H9 (cell line): ENCODE measurements around the gene RETSAT. TPM values are rescaled to one million over a fixed set of nuclear protein-coding genes. Genes with fewer than 3 reads are reported as not detected.

Experiments
- DNase-seq: peaks from one replicate; pipeline ENCODE4 v3.0.0-alpha.2; 2017
- H2AFZ ChIP-seq: one replicate; pipeline ENCODE4 v1.6.1; 2013; ENCODE audit warnings: mild to moderate bottlenecking, low read length, control low read depth, moderate library complexity
- H2AK5ac ChIP-seq: 2 replicates; pipeline ENCODE4 v1.6.1; 2013; ENCODE audit warnings: low read length, control low read depth, mixed read lengths; ENCODE audit not compliant: insufficient read length
- H2BK120ac ChIP-seq: one replicate; pipeline ENCODE4 v1.6.1; 2013; ENCODE audit warnings: low read depth, mild to moderate bottlenecking, low read length, control low read depth, inconsistent platforms; ENCODE audit not compliant: poor library complexity, severe bottlenecking
- H2BK12ac ChIP-seq: 2 replicates; pipeline ENCODE4 v1.6.1; 2013; ENCODE audit warnings: low read length, control low read depth, mixed read lengths, low read depth; ENCODE audit not compliant: insufficient read length
- H2BK15ac ChIP-seq: 2 replicates; pipeline ENCODE4 v1.6.1; 2013; ENCODE audit warnings: low read depth, low read length, control low read depth
- H2BK20ac ChIP-seq: one replicate; pipeline ENCODE4 v1.6.1; 2013; ENCODE audit warnings: low read depth, mild to moderate bottlenecking, low read length, control low read depth, inconsistent platforms; ENCODE audit not compliant: poor library complexity, severe bottlenecking
- H2BK5ac ChIP-seq: 2 replicates; pipeline ENCODE4 v1.6.1; 2013; ENCODE audit warnings: low read length, control low read depth, mixed read lengths; ENCODE audit not compliant: insufficient read length
- H3K14ac ChIP-seq: 2 replicates; pipeline ENCODE4 v1.6.1; 2013; ENCODE audit warnings: low read length, control low read depth; ENCODE audit not compliant: insufficient read depth
- H3K18ac ChIP-seq: 2 replicates; pipeline ENCODE4 v1.6.1; 2013; ENCODE audit warnings: low read depth, mild to moderate bottlenecking, mixed read lengths, low read length, control low read depth; ENCODE audit not compliant: insufficient read length
- H3K23ac ChIP-seq: 2 replicates; pipeline ENCODE4 v1.6.1; 2013; ENCODE audit warnings: low read length, control low read depth, mixed read lengths, low read depth; ENCODE audit not compliant: insufficient read length
- H3K23me2 ChIP-seq: 2 replicates; pipeline ENCODE4 v1.6.1; 2013; ENCODE audit warnings: low read depth, mild to moderate bottlenecking, mixed read lengths, low read length, control low read depth; ENCODE audit not compliant: insufficient read length, poor library complexity, severe bottlenecking
- H3K27ac ChIP-seq: 2 replicates; pipeline ENCODE4 v1.5.1; 2013; ENCODE audit warnings: low read length, control low read depth, mixed read lengths, low read depth; ENCODE audit not compliant: insufficient read length
- H3K27me3 ChIP-seq: 2 replicates; pipeline ENCODE4 v1.6.1; 2013; ENCODE audit warnings: low read length, control low read depth, inconsistent platforms; ENCODE audit not compliant: insufficient read depth
- H3K4ac ChIP-seq: 2 replicates; pipeline ENCODE4 v1.6.1; 2013; ENCODE audit warnings: low read depth, mild to moderate bottlenecking, control low read depth, inconsistent platforms, low read length, moderate library complexity
- H3K4me1 ChIP-seq: 2 replicates; pipeline ENCODE4 v1.6.1; 2013; ENCODE audit warnings: low read length, control low read depth, inconsistent platforms; ENCODE audit not compliant: insufficient read depth
- H3K4me2 ChIP-seq: 2 replicates; pipeline ENCODE4 v1.6.1; 2013; ENCODE audit warnings: low read length, control low read depth, mixed read lengths; ENCODE audit not compliant: insufficient read length, insufficient read depth
- H3K56ac ChIP-seq: 2 replicates; pipeline ENCODE4 v1.6.1; 2013; ENCODE audit warnings: low read depth, mild to moderate bottlenecking, mixed read lengths, low read length, control low read depth; ENCODE audit not compliant: insufficient read length
- H3K79me1 ChIP-seq: 2 replicates; pipeline ENCODE4 v1.6.1; 2013; ENCODE audit warnings: low read depth, mild to moderate bottlenecking, moderate library complexity, low read length, control low read depth, inconsistent platforms; ENCODE audit not compliant: insufficient read depth, poor library complexity, severe bottlenecking
- H3K79me2 ChIP-seq: 2 replicates; pipeline ENCODE4 v1.6.1; 2013; ENCODE audit warnings: low read length, control low read depth, inconsistent platforms; ENCODE audit not compliant: insufficient read depth
- H3K9ac ChIP-seq: 2 replicates; pipeline ENCODE4 v1.6.1; 2013; ENCODE audit warnings: low read length, control low read depth, mixed read lengths; ENCODE audit not compliant: insufficient read length; ENCODE audit errors: extremely low read depth
- H3K9me3 ChIP-seq: one replicate; pipeline ENCODE4 v1.6.1; 2013; ENCODE audit warnings: low read depth, low read length, inconsistent platforms; ENCODE audit not compliant: control insufficient read depth
- H3T11ph ChIP-seq: one replicate; pipeline ENCODE4 v1.6.1; 2013; ENCODE audit warnings: mild to moderate bottlenecking, low read length, control low read depth, inconsistent platforms
- H4K20me1 ChIP-seq: one replicate; pipeline ENCODE4 v1.6.1; 2013; ENCODE audit not compliant: control insufficient read depth, insufficient read length, insufficient read depth
- H4K5ac ChIP-seq: 2 replicates; pipeline ENCODE4 v1.6.1; 2013; ENCODE audit warnings: low read depth, mild to moderate bottlenecking, mixed read lengths, low read length, control low read depth; ENCODE audit not compliant: insufficient read length
- H4K8ac ChIP-seq: replicated peaks from 2 replicates; pipeline ENCODE4 v1.6.1; 2013; ENCODE audit warnings: low read length, control low read depth, mixed read lengths, low read depth; ENCODE audit not compliant: insufficient read length
- H4K91ac ChIP-seq: 2 replicates; pipeline ENCODE4 v1.6.1; 2013; ENCODE audit warnings: low read depth, mild to moderate bottlenecking, moderate library complexity, mixed read lengths, low read length, control low read depth; ENCODE audit not compliant: insufficient read length
- H3K27ac Mint-ChIP-seq, 3 experiments: 2 replicates in 2 of 3; 3 replicates in 1 of 3; pipeline ENCODE4 v1.8.0; 2020 to 2021; ENCODE audit warnings: mixed read lengths in 3 of 3, mild to moderate bottlenecking in 1 of 3, moderate library complexity in 1 of 3
- H3K27me3 Mint-ChIP-seq: 2 replicates; pipeline ENCODE4 v1.8.0; 2021; ENCODE audit warnings: low read depth, mild to moderate bottlenecking, moderate library complexity, mixed read lengths
- H3K36me3 Mint-ChIP-seq, 3 experiments: 2 replicates in 2 of 3; 3 replicates in 1 of 3; pipeline ENCODE4 v1.8.0; 2020 to 2021; ENCODE audit warnings: low read depth in 3 of 3, mixed read lengths in 3 of 3; ENCODE audit not compliant: insufficient read depth in 1 of 3
- H3K4me1 Mint-ChIP-seq, 2 experiments: 2 replicates each; pipeline ENCODE4 v1.8.0; 2020; ENCODE audit warnings: mixed read lengths in 2 of 2
- H3K4me3 Mint-ChIP-seq, 2 experiments: 2 replicates in 1 of 2; 3 replicates in 1 of 2; pipeline ENCODE4 v1.8.0; 2020 to 2021; ENCODE audit warnings: mild to moderate bottlenecking in 2 of 2, mixed read lengths in 2 of 2, moderate library complexity in 1 of 2
- H3K9me3 Mint-ChIP-seq, 2 experiments: 2 replicates in 1 of 2; 3 replicates in 1 of 2; pipeline ENCODE4 v1.8.0; 2020; ENCODE audit warnings: mild to moderate bottlenecking in 2 of 2, mixed read lengths in 2 of 2, moderate library complexity in 1 of 2
- WGBS: extraction: QIAGEN DNeasy Blood & Tissue Kit; methylation state at CpG from one replicate; pipeline ENCODE4 v1.1.7; 2013; ENCODE audit warnings: missing lambda C conversion rate, low lambda C conversion rate, mixed read lengths; ENCODE audit not compliant: insufficient read length; ENCODE audit errors: extremely low coverage; 5-methylcytosine and 5-hydroxymethylcytosine counted together
- total RNA-seq: library from RNA; stranded (reverse); gene quantifications from 2 replicates; pipeline ENCODE4 v1.2.1, GENCODE V29; 2021
- TF ChIP-seq, protein P1 (sequence below): fragments of 200-600 bp; sonication (generic); conservative IDR thresholded peaks from 3 replicates; pipeline ENCODE4 v1.8.0; 2021; ENCODE audit warnings: antibody characterized with exemption, mild to moderate bottlenecking

The RETSAT gene
- total RNA-seq, 1 experiment from 2014 or later = 16.7 TPM

DNA sequence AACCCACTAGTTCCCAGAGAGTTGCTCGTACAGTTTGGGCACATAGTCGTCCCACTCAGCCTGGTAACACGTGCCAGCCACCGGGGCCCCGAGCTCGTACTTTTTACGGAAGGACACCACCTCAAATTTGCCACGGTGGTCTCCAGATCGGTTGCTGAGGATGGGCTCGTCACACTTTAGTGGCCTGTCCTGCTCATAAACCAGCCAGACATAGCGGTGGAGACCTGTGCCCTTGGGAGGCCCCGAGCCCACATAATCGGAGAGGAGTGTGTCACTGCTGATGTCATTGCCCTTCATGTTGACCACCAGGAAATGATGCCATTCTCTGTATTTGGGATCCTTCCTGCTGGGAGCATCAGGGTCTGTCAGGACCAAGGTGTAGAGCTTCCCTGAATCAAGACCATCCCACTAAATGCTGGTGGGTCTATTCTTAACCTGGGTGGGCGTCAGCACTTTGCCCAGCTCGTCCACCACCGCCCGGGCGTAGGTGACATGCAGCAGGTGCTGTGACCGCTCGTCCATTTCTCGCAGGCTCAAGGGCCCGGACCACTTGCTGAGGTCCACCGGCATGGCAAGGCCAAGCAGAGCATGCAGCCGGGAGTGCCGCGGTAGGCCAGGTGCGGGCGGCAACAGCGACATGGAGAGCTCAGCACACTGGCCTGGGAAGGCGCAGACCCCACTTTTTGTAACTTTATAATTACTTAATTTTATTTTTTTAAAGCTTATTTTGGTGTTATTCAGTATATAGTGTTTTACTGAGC is 12.9 kb downstream of the RETSAT start:
- H2BK120ac ChIP-seq = no peak overlapping the region
- no peak overlapping the region for H3K18ac ChIP-seq
- H3K4me2 ChIP-seq = no peak overlapping the region
- no peak overlapping the region for H3T11ph ChIP-seq
- H3K27me3 ChIP-seq = no peaks in the 10 kb centered on the region
- H2AFZ ChIP-seq = no peak overlapping the region
- no peak for DNase-seq
- Mint-ChIP-seq H3K4me3 (no peak overlapping the region), H3K27ac (no peak overlapping the region; a peak in 1 of 7 replicates), H3K27me3 (peaks cover 8% of the 10 kb centered on the region), H3K9me3 (no peaks in the 10 kb centered on the region), H3K4me1 (peaks cover 11 to 17% of the 10 kb centered on the region in 2 experiments), H3K36me3 (peaks cover 0 to 22% (median 2%) of the 10 kb centered on the region in 3 experiments; a peak in 3 of 7 replicates)
- no peak overlapping the region for H3K23ac ChIP-seq
- H3K4me1 ChIP-seq = peaks cover 4% of the 10 kb centered on the region; the same call in 1 of the 2 replicates
- no CpG with 5 or more reads among the region's 30 CpGs for WGBS
- H4K5ac ChIP-seq = no peak overlapping the region
- no peak overlapping the region for H3K27ac ChIP-seq
- no peak overlapping the region for H3K56ac ChIP-seq
- H3K79me2 ChIP-seq = no peaks in the 10 kb centered on the region
- no peak overlapping the region for H2AK5ac ChIP-seq
- no peak overlapping the region for H3K14ac ChIP-seq
- H3K9ac ChIP-seq = no peak overlapping the region
- H2BK12ac ChIP-seq = no peak overlapping the region
- H4K91ac ChIP-seq = no peak overlapping the region
- H4K8ac ChIP-seq = no peak overlapping the region
- no peak overlapping the region for H2BK5ac ChIP-seq
- no peaks in the 10 kb centered on the region for H3K23me2 ChIP-seq
- H3K79me1 ChIP-seq = no peaks in the 10 kb centered on the region
- H4K20me1 ChIP-seq = no peaks in the 10 kb centered on the region
- H2BK20ac ChIP-seq = no peak overlapping the region
- H3K4ac ChIP-seq = no peak overlapping the region
- no peak overlapping the region for H2BK15ac ChIP-seq
- no peaks in the 10 kb centered on the region for H3K9me3 ChIP-seq
- TF ChIP-seq, protein P1, sequence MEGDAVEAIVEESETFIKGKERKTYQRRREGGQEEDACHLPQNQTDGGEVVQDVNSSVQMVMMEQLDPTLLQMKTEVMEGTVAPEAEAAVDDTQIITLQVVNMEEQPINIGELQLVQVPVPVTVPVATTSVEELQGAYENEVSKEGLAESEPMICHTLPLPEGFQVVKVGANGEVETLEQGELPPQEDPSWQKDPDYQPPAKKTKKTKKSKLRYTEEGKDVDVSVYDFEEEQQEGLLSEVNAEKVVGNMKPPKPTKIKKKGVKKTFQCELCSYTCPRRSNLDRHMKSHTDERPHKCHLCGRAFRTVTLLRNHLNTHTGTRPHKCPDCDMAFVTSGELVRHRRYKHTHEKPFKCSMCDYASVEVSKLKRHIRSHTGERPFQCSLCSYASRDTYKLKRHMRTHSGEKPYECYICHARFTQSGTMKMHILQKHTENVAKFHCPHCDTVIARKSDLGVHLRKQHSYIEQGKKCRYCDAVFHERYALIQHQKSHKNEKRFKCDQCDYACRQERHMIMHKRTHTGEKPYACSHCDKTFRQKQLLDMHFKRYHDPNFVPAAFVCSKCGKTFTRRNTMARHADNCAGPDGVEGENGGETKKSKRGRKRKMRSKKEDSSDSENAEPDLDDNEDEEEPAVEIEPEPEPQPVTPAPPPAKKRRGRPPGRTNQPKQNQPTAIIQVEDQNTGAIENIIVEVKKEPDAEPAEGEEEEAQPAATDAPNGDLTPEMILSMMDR = no peak
